Gastroesophageal sphincter (tissue), 3 donors: Measurements from ENCODE around the gene CELSR1.

Source experiments
- POLR2A ChIP-seq, 2 donors: fragments of 450-650 bp; IDR thresholded peaks; one replicate each; pipeline ENCODE4 v1.6.1; 2017; ENCODE audit warnings: antibody characterized with exemption in 2 of 2, mild to moderate bottlenecking in 2 of 2, moderate library complexity in 1 of 2
- POLR2AphosphoS5 ChIP-seq: sonication (generic); formaldehyde crosslinking; IDR thresholded peaks from one replicate; pipeline ENCODE4 v1.6.1; 2017; ENCODE audit warnings: antibody characterized with exemption
- TF ChIP-seq, protein P1 (sequence below), 4 experiments: fragments of 200-600 bp in 2 of 4; fragments of 450-650 bp in 2 of 4; sonication (generic) in 1 of 4; IDR thresholded peaks; one replicate each; pipeline ENCODE4 v1.5.1; 2017 to 2019; ENCODE audit warnings: antibody characterized with exemption in 4 of 4, mild to moderate bottlenecking in 2 of 4, moderate library complexity in 2 of 4

DNA sequence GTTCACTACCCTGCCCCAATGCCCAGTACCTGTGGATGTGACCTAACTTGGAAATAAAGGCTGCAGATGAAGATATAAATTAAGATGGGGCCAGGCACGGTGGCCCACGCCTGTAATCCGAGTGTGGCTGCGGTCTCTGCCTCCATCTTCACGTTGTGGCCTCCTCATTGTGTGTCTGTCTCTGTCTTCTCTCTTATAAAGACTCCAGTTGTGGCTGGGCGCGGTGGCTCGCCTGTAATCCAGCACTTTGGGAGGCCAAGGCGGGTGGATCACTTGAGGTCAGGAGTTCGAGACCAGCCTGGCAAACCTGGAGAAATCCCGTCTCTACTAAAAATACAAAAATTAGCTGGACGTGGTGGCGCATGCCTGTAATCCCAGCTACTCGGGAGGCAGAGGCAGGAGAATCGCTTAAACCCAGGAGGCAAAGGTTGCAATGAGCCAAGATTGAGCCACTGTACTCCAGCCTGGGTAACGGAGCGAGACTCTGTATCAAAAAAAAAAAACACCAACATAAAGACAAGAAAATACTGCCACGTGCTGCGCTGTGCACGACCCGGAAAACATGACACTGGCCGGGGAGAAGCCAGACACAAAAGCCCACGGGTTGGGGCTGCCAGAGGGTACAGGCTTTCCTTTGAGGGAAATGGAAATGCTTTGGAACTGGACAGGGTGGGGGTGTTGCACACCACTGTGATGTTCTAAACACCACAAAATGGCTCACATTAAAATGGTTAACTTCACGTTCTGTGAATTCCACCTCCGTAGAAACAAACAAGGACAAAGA, 18.7 kb downstream of the CELSR1 start:
- TF ChIP-seq POLR2A (IDR thresholded peaks at IDR 0.05) (no peak), POLR2AphosphoS5 (no peak)
- TF ChIP-seq, protein P1, sequence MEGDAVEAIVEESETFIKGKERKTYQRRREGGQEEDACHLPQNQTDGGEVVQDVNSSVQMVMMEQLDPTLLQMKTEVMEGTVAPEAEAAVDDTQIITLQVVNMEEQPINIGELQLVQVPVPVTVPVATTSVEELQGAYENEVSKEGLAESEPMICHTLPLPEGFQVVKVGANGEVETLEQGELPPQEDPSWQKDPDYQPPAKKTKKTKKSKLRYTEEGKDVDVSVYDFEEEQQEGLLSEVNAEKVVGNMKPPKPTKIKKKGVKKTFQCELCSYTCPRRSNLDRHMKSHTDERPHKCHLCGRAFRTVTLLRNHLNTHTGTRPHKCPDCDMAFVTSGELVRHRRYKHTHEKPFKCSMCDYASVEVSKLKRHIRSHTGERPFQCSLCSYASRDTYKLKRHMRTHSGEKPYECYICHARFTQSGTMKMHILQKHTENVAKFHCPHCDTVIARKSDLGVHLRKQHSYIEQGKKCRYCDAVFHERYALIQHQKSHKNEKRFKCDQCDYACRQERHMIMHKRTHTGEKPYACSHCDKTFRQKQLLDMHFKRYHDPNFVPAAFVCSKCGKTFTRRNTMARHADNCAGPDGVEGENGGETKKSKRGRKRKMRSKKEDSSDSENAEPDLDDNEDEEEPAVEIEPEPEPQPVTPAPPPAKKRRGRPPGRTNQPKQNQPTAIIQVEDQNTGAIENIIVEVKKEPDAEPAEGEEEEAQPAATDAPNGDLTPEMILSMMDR (IDR thresholded peaks at IDR 0.05) = no peak
